Esophagus squamous epithelium (tissue), 4 donors: ENCODE measurements around the gene GNG12.

Source experiments
- POLR2A ChIP-seq, 4 donors: fragments of 450-650 bp; IDR thresholded peaks; one replicate each; pipeline ENCODE4 v1.6.1; 2017; ENCODE audit warnings: antibody characterized with exemption in 4 of 4, mild to moderate bottlenecking in 4 of 4, moderate library complexity in 3 of 4
- TF ChIP-seq, protein P1 (sequence below), 6 experiments: fragments of 450-650 bp in 4 of 6; fragments of 200-600 bp in 2 of 6; sonication (generic) in 2 of 6; IDR thresholded peaks; one replicate each; pipeline ENCODE4 v1.5.1; 2016 to 2019; ENCODE audit warnings: antibody characterized with exemption in 6 of 6, mild to moderate bottlenecking in 4 of 6, moderate library complexity in 4 of 6

DNA sequence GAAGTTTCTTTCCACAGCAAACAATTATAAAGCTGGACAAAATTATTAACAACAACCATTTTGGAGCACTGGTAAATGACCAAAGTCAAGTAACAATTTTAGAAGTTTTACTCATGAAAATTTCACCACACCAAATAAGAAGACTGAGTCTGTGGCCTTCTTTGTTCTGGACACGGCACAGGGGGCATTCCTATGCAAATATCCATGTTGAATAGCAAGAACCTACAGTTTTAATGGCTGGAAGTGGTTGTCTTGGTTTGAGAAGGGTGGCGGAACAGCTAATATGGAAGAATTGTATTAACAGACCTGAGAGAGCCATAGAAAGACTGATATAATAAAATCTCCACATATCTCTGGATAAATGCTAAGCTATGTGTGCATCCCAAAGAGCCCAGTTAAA, 177.7 kb downstream of the GNG12 start:
- TF ChIP-seq, protein P1, sequence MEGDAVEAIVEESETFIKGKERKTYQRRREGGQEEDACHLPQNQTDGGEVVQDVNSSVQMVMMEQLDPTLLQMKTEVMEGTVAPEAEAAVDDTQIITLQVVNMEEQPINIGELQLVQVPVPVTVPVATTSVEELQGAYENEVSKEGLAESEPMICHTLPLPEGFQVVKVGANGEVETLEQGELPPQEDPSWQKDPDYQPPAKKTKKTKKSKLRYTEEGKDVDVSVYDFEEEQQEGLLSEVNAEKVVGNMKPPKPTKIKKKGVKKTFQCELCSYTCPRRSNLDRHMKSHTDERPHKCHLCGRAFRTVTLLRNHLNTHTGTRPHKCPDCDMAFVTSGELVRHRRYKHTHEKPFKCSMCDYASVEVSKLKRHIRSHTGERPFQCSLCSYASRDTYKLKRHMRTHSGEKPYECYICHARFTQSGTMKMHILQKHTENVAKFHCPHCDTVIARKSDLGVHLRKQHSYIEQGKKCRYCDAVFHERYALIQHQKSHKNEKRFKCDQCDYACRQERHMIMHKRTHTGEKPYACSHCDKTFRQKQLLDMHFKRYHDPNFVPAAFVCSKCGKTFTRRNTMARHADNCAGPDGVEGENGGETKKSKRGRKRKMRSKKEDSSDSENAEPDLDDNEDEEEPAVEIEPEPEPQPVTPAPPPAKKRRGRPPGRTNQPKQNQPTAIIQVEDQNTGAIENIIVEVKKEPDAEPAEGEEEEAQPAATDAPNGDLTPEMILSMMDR (IDR thresholded peaks at IDR 0.05): no peak
- no peak for TF ChIP-seq POLR2A (IDR thresholded peaks at IDR 0.05)
